ENCODE measurements around the gene RPL10A.

The RPL10A gene

DNA sequence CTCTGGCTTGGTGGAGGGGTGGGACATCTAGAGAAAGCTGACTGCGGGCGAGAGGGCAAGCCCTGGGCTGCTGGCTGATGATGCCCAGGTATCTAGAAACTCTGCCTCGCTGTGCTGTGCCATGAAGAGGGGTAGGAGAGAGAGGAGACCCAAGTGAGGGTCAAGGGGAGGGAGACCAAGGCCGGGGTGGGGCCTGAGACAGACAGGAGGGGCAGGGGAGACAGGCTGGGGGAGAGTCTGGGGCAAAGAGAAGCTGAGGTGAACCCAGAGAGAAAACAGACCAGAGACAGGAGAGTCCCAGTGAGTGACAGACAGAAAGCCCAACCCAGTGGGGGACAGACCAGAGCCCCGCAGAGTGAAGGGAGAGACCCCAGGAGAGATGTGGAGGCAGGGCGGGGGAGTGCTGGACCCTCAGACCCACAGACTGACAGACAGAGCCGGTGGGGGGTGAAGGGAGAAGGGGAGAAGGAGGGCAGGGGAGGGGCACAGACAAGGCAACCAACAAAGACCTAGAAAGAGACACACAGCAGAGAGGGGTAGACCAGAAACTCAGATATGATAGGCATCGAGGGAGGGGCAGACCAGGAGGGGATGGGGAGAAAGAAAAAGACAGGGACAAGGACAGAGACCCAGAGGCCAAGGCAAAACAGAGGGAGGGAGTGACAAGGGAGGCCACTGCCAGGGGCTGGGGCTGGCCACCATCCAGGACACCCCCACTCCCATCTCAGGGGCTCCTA is 22.8 kb downstream of the RPL10A start:
- in situ Hi-C loops (cut with MboI; ENCODE audit: low sequenced_read_pairs): no loop called here

DNA sequence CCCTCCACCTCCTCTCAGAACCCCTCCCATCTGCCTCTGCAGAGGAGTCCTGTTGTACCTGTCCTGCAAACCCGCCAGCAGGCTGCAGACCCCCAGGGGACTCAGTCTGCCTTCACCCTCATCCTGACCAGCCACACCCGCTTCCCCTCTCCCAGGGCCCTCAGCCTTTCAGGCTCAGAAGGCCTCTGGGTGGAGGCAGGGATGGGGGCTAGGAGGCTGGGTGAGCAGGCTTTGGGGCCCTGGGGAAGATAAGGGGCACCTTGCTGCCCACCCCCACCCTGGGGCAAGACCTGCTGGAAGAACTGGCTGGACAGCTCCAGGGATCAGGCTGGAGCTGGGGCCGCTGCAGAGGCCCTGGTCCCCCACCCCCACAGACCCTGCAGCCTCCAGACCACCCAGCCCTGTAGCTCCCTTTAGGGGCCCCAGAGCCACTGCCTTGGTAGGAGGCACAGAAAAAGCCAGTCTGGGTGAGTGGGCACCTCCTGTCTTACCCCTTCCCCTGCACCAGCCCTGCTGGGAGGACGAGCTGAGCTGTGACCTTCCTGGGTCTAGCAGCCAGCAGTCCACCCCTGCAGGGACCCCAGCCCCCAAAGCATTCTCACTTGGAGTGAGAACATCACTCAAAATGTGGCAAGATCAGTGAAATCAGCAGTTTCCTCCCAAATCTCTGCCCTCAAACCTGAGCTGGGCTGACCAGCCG is 23.5 kb downstream of the RPL10A start:
- in situ Hi-C loops (cut with MboI; ENCODE audit: low sequenced_read_pairs): no loop called here

DNA sequence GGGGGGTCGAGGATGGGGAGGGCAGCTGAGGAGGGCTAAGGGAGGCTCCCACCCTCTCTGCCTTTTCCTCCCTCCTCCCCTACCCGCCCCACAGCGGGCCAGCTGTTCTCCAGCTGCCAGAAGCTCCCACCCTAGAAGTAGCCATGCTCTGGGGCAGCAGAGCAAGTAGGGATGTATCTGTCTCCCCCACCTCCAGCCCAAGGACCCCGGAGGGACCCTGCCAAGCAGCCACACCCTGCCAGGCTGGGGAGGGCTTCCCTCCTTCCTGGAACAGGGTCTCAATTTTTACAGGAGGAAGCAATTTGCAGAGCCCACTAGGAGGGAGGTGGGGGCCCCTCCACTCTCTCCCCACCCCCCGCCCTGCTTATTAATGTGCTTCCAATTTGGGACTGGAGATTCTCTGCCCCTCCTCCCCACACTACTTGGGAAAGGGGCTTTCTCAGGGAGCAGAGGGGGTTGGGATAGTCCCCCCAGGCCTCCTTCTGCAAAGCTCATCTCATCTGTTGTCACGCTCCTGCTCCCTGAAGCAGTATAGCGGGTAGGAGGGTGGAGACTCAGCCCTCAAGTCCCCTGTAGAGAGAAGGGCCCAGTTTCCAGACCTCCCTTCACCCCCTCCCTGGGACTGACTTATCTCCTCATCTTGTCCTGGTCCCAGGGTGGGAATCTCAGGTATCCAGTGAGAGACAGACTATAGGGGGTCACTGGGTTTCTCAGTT is 24.2 kb downstream of the RPL10A start:
- in situ Hi-C loops (cut with MboI; ENCODE audit: low sequenced_read_pairs): no loop called here

DNA sequence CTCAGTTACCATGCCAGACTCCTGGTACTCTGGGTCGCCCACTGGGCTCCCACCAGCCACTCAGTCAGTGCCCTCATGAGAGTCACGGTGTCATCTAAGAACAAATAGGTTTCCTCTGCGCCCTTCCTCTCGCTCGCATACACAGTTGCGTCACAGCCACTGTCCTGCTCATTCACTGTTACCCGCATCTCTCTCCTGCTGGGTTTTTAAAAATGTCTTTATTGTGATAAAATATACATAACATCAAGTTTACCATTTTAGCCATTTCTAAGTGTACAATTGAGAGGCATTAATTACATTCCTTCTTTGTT is 24.7 kb downstream of the RPL10A start:
- in situ Hi-C loops (cut with MboI; ENCODE audit: low sequenced_read_pairs): no loop called here

DNA sequence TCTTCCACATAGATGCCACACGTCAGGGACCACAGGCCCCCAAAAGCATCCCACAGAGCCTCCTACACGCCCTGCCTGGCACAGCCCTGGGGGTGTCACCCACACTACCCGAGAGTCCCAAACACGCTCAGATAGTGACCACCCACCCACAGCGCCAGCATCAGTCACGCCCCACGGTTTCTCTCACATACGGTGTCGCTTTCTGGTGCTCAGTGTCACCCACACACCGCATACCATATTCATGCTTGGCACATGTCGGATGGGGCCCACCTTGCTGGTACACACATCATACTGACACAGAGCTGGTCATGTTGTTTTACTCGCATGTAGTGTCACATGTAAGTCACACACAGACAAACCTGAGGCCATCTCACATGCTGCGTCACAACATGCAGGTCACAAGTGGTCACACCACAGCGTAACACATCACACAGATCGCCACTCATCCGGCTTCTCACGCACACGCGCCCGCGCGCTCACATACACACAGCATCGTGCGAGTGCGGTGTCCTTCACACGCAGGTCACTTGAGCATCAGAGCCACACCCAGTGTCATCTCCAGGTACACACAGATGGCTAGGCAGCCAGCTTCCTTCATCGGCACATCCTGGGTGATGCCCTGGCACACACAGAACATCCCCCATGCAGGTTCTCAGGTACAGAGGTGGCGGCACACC is 25.2 kb downstream of the RPL10A start:
- in situ Hi-C loops (cut with MboI; ENCODE audit: low sequenced_read_pairs): no loop called here

DNA sequence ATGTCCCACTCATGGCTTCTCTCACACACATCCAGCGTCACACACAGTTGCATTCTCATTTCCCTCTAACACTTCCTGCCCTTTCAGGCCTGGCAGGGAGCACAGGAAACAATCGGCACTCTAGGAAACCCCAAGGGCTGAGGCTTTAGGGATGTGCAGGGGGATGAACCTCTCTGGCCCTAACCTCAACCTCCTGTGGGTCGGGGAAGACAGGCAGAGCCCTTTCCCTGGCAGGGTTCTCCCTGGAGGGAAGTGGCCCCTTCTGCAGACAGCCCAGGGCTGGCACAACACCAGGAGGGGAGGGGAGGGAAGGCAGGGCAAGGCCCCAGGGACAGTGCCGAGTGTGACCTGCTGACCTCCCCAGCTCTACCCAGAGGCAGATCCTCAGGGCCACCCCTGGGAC is 26.0 kb downstream of the RPL10A start:
- in situ Hi-C loops (cut with MboI; ENCODE audit: low sequenced_read_pairs): no loop called here

DNA sequence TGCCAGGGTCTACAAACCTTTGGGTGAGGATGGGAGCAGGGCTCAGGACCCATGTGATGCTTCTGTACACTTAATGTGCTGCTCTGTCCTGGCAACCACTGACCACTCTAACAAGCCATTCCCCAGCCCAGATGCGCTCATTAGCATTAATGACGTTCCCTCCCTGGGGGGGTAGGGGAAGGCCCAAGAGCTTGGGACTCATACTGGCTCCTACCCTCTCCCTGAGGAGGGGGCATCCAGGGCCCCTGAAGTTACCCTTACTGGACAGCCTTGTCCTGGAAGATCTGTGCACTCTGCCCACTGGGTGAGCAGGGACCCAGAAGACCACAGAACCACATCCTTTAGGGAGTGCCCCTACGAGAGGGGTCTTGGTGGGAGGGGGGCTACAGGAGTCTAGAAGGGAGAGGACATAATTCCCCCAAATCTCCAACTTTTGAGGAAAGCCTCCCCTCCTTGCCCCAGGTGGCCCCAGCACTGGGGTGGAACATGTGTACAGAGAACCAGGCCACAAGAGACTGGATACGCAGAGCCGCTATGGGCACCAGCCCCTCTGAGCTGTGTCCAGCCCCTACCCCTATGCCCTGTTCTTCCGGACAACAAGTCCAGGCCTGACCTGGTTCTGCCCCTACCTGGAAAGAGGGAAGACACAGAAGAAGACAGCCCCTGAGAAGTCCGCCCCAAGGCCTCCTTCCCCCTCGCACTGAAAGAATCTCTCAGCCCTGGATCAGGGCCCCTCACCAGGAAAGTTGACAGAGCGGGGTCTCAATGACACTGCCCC is 27.2 kb downstream of the RPL10A start:
- in situ Hi-C loops (cut with MboI; ENCODE audit: low sequenced_read_pairs): no loop called here

DNA sequence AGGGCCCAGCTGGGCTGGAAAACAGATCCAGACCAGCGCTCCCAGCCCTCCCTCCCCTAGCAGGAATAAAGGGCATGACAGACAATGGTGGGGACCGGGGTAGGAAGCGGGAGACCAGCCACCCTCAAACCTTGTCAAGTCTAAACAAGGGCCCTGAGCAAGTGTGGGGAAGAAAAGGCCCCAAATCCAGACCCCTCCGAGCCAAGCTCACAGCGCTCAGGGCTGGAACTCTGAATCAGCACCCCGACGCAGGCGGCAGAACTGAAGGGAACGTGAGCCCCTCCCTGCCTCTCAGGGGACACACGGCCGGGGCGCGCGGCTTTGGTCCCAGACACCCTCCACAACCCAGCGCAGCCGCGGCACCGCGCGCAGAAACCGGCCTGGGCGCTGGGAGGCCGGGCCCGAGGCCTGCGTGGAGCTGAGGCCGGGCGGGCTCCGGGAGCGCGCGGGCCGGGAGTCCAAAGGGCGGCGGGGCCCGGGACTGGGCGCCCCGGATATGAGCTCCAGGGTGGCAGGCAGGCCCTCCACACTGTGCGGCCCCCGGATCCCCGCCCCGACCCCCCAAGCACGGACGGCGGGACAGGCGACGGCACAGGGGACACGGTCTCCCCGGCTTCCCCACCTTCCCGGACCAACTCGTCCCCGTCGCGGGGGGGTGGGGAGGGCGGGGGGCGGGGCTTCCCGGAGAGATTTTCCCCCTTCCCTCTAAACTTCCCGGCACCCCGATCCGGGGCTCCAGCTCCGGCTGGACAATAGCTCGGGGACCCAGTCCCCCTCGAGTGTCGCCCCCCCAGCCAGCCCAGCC is 28.0 kb downstream of the RPL10A start:
- in situ Hi-C loops (cut with MboI; ENCODE audit: low sequenced_read_pairs): no loop called here

DNA sequence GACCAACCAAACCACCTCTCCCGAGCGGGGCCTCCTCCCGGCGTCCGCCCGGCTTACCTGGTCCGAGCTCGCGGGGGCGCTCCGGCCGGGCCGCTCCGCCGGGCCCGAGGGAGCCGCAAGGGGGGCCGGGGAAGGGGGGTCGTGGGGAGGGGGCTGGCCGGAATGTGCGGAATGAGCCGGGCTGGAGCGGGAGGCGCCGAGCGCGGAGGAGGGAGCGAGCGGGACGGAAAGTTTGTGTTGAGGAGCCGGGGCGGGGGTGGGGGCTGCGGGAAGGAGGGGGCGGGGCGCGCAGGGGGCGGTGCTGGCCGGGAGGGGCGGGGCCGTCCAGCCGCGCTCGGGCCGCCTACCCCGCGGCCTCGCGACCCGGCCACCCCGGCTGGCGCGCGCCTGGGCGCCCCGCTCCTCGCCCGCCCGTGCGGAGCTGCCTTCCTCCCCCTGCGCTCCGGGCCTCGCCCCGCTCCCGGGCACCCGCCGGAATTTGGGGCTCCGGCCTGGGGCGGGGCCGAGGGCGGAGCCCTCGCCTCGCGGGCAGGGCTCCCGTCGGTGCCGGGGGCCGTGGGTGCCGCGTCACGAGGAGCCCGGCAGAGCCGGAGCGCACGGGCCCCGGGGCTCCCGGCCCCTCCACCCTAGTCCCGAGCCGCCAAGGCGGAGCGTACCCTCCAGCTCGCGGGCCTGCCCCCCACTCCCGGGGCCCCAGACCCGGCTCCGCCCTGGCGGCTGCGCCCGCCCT is 28.8 kb downstream of the RPL10A start, which contains the start of gene TEAD3:
Gene TEAD3, minus strand, starts transcription at position 239 of the 730 bp plus-strand sequence.
- in situ Hi-C loops (cut with MboI; ENCODE audit: low sequenced_read_pairs): no loop called here

DNA sequence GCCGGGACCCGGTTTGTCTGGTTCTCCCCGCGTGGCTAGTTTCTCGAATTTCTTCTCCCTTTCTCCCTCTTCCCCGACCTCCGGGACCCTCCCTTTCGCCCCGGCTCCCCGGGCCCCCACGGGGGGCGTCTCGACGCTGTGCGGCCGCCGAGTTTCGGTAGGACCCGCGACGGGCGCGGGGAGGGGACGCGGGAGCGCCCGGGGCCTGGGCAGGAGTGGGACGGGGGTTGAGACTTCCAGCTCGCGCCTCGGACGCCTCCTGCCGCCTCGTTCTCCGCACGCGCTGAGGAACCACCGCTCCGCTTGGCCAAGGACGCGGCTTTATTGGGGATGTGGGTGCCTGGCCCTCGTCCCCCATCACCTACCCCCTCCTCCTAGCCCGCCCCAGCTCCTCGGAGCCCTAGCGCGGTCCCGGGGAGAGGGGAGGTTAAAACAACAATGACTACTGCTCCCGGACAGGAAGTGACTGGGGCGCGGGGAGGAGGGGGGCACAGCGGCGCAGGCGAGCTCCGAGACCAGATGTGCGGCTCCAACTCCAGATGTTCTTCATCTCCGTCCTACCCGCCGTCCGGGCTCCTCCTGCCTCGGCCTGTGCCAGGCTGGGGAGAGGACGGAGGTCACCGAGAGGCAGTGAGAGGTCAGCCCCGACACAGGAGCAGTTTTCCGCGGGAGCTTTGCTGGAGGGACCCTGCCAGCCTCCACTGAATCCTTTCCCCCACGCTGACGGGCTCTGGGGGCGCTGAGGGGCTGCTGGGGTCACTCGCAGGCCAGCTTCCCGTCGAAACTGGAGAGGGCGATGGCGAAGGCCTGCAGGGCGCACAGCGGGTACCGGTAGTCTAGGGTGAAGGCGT is 29.6 kb downstream of the RPL10A start:
- in situ Hi-C loops (cut with MboI; ENCODE audit: low sequenced_read_pairs): no loop called here

DNA sequence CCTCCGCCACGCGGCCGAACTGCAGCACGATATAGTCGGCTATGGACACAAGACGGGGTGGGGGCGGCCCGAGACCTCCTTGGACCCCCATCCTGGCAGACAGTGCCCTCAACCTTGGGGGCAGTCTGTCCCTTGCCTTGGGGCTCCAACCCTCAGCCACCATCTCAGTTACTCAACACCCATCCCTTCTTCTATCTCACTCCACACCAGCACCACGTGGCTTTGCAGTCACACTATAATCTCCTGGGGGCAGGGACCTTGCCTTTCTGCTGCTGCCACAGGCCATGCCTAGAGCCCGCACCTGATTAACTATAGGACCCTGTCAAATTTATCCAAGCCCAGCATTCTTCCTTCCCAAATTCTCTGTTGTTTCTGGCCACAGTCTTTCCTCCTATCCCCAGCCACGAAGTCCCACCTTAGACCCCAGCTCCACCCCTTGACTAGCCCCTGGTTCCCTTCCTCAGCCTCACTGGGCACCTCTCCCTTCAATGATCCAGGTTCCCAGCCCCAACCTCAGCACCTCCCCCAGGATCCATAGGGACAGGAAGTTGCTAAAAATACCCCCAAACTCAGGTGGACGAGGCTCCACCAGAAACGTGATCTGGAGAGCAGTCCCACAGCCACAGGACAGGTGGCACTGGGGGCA is 30.3 kb downstream of the RPL10A start:
- in situ Hi-C loops (cut with MboI; ENCODE audit: low sequenced_read_pairs): no loop called here

DNA sequence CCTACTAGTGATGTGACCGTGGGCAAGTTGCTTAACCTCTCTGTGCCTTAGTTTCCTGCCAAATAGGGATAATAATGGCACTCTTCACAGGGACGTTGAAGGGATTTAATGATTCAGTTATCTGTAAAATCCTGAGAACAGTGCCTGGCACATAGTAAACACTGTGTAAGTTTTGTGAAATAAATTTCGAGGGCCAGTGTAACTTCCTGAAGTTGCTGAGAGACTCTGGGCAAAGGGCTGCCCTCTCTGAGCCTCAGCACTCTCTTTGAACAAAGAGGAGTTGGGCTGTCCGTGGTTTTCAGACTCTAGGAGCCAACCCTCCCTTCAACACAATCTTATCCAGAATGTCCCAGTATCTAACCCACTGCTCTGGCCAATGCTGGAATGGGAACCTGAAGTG is 31.2 kb downstream of the RPL10A start:
- in situ Hi-C loops (cut with MboI; ENCODE audit: low sequenced_read_pairs): no loop called here

DNA sequence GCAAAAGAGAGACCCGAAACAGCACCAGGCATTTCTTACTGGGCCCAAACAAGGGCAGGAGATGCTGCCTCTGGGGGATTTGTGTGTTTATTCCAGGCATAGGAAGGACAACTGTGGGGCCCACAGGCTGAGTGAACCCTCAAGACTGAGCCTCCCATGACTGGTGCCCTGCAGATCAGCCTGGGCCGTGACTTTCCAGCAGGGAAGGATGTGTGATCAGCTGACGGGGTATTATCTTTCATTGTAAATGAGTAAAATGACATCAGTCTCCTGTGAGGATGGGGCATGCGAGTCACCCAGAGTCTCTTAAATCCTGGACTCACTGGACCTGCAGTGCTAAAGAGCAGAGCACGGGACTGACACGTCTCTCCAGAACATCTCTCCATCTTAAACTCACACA is 32.6 kb downstream of the RPL10A start:
- in situ Hi-C loops (cut with MboI; ENCODE audit: low sequenced_read_pairs): no loop called here

DNA sequence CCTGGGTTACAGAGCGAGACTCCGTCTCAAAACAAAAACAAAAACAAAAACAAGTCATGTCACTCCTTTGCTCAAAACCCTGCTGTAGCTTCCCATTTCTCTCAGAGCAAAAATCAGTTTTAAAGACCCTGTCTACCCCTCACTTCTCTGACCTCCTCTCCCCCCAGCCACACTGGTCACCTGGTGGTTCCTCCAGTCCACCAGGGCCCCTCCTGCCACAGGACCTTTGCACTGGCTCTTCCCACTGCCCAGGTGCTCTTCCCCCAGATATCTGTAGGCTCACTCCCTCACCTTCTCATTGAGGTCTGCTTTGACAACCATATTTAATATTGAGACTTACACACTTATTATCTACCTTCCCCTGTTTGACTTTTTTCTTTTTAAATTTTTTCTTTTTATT is 33.6 kb downstream of the RPL10A start:
- in situ Hi-C loops (cut with MboI; ENCODE audit: low sequenced_read_pairs): no loop called here

DNA sequence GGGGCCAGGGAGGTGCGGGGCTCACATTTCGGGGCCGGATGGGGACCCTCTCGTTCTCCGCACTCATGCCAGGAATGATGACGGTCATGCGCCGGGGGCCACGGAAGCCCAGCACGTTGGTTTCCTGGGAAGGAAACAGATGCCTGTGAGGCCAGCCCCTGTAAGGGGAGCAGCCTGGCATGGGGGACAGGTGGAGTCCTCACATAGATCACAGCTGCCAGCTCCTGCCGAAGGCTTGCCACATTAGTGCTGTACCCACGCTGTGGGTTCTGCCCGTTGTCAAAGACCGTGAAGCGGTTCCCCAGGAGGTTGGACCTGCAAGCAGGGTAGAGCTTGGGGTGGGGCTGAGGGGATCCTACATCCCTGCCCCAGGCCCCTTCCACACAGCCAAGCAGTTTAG is 35.3 kb downstream of the RPL10A start:
- in situ Hi-C loops (cut with MboI; ENCODE audit: low sequenced_read_pairs): no loop called here

DNA sequence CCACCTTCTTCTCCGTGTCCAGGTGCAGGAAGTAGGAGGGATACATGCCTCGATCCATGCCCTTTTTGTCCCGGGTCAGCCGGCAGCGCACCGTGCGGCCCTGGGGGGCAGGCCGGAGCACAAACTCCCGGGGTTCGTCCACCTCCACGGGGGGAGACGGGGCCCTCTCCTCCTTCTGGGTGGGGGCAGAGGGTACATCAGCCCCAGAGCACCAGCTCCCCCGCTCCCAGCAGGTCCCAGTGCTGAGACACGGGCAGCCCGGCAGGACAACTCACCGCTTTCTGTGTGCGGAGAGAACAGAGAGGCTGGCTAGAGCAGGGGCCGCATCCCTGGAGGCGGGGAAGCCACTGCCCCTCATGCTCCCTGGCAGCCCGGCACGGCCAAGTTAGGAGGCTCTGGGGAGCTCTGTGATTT is 37.8 kb downstream of the RPL10A start:
- in situ Hi-C loops (cut with MboI; ENCODE audit: low sequenced_read_pairs): no loop called here

DNA sequence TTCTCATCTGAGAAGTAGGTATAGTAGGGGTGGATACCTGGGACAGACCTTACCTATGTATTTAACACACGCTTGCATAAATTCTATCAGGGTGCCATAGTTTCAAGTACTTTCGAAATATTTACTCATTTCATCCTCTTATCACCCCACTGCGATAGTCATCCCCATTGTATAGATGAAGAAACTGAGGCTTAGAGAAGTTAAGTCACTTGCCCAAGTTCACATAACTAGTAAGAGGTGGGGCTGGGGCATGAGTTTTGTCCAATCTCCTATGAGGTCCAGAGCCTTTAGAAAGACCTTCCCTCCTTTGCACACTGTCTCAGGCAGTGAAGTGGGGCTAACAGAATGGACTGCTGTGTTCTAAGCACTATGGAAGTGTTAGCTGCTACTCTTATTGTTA is 38.3 kb downstream of the RPL10A start:
- in situ Hi-C loops (cut with MboI; ENCODE audit: low sequenced_read_pairs): no loop called here

DNA sequence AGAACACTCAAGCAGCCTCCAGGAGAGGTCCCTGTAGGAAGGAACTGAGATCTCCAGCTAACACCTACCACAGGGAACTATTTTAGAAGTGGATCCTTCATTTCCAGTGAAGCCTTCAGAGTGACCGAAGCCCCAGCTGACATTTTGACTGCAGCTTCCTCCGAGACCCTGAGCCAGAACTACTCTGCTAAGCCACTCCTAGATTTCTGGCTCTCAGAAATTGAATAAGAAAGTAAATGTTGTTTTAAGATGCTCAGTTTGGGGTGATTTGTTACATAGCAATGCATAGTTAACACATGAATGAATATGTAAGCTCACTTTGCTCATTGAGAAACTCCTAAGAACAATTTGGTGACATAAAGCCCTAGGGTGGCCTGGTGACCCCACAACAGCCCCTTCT is 39.0 kb downstream of the RPL10A start:
- in situ Hi-C loops (cut with MboI; ENCODE audit: low sequenced_read_pairs): no loop called here

All from HL-60/S4 (cell line).